Retinal pigment epithelial cell (primary cell): ENCODE measurements around the gene CTDSPL.
"Not testable (repeated sequence)": the region's sequence is repeated elsewhere in the genome, so short reads cannot be mapped to it uniquely, and the experiment has no call there.

Experiments
- DNase-seq: peaks from one replicate; pipeline ENCODE4 v3.0.0-alpha.2; 2010; ENCODE audit warnings: low read depth
- H3K4me3 ChIP-seq: 2 replicates; pipeline ENCODE4 v1.5.1; 2011; ENCODE audit warnings: mild to moderate bottlenecking, low read length, control low read depth, moderate library complexity
- TF ChIP-seq, protein P1 (sequence below): conservative IDR thresholded peaks from 2 replicates; pipeline ENCODE4 v1.5.1; 2011; ENCODE audit warnings: low read depth, low read length, control low read depth, inconsistent platforms

CTDSPL gene

DNA sequence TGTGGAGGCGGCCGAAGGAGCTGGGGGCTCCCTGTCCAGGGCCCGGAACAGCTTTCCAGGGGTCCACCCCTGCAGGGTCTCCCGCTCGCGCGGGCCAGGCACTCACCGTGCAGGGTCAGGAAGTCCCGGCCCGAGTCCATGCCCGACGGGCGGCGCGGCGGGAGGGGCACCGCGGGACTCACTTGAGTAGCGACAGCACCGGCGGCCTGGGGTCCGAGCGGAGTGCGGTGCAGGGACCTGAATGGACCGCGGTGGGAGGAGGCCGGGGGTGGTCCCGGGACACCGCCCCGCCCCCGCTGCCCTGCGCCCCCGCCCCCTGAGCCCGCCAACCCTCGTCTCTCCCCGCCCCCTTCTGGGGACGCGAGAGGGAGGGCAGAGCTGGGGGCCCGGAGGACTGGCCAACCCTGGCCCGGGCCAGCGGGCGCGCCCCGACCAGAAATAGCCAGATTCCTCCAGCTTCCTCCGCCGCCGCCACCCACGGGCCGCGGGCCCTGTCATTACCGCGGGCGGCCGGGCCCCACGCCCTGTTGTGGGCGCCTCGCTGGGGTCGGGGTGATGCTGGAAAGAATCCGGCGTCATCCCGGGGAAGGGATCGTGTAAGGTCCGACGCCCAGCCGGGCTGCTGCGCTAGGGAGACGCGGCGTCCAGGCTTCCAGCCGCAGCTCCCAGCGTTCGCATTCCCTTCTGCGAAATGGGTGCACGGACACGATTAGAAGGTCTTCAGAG lies 167.9 kb downstream of the CTDSPL start, which contains the start of gene PLCD1:
PLCD1 (minus strand) TSS at position 243 of the 726 bp plus-strand sequence; CDS start at position 140, 103 bp downstream.
- TF ChIP-seq, protein P1, sequence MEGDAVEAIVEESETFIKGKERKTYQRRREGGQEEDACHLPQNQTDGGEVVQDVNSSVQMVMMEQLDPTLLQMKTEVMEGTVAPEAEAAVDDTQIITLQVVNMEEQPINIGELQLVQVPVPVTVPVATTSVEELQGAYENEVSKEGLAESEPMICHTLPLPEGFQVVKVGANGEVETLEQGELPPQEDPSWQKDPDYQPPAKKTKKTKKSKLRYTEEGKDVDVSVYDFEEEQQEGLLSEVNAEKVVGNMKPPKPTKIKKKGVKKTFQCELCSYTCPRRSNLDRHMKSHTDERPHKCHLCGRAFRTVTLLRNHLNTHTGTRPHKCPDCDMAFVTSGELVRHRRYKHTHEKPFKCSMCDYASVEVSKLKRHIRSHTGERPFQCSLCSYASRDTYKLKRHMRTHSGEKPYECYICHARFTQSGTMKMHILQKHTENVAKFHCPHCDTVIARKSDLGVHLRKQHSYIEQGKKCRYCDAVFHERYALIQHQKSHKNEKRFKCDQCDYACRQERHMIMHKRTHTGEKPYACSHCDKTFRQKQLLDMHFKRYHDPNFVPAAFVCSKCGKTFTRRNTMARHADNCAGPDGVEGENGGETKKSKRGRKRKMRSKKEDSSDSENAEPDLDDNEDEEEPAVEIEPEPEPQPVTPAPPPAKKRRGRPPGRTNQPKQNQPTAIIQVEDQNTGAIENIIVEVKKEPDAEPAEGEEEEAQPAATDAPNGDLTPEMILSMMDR, result no peak
- no peak for DNase-seq
- peak within 1 kb of the TSS; percentile 56 for H3K4me3 ChIP-seq

- TF ChIP-seq, protein P1, result no peak
- peak overlapping the region; percentile 56 for H3K4me3 ChIP-seq
- no peak for DNase-seq
These were observed 168.7 kb downstream of the CTDSPL start for GRCh38 chr3:38030126-38031021.

GRCh38 chr3:38031022-38031994 lies 169.6 kb downstream of the CTDSPL start:
- peak; percentile 42 for DNase-seq
- H3K4me3 ChIP-seq, result no peak overlapping the region
- TF ChIP-seq, protein P1, result no peak

DNA sequence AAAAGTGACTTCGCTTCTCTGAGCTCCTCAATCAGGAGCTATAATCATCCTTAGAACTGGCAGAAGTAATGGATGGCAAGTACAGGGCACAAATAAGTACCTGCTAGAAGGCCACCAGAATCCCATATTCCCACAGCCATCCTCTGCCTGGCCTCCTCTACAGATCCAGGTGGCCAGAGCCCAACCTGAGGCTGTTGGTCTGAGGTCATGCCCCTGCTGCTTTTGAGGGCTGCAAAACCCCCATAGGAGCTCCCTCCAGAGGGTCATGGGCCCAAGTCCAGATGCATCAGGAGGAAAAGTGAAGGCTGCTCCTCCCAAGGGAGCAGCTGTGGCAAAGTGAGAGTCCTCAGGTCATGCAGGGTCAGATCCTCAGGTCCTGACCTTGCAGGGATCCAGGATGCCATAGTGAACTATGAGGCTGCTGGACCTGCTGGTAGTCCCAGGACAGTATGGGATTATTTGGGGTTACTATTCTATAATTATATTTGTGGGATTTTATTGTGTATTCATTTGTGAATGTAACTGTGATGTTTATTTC lies 170.7 kb downstream of the CTDSPL start:
- no peak for DNase-seq
- H3K4me3 ChIP-seq, result no peak overlapping the region
- TF ChIP-seq, protein P1, result no peak

GRCh38 chr3:38033586-38033985 lies 171.9 kb downstream of the CTDSPL start:
- DNase-seq, H3K4me3 ChIP-seq: not testable (repeated sequence)
